Erythroblast (primary cell): ENCODE measurements around the gene MGAT1.

Experiments
- GATA1 ChIP-seq: IDR thresholded peaks from 2 replicates; pipeline ENCODE4 v1.6.1; 2011; ENCODE audit warnings: low read depth, mild to moderate bottlenecking, control low read depth, low read length, moderate library complexity
- POLR2A ChIP-seq: IDR thresholded peaks from 2 replicates; pipeline ENCODE4 v1.6.1; 2011; ENCODE audit warnings: mild to moderate bottlenecking, low read length

- TF ChIP-seq POLR2A (no peak), GATA1 (no peak)
Measured at GRCh38 chr5:180807046-180807445, 4.4 kb upstream of the MGAT1 start.
